Aorta (tissue), 5 donors: ENCODE results near the gene RPTOR. TPM values are rescaled to one million over a fixed set of nuclear protein-coding genes. Genes with fewer than 3 reads are reported as not detected.

Source experiments
- ATAC-seq: fragments of 200-7000 bp; cut with Tn5 transposase; one replicate; pipeline ENCODE4 v1.9.1; 2022; ENCODE audit warnings: moderate library complexity; ENCODE audit not compliant: low FRiP score
- DNase-seq, 2 donors: peaks; one replicate each; pipeline ENCODE4 v3.0.0-alpha.2; 2020
- H3K27ac ChIP-seq, 2 donors: one replicate each; pipeline ENCODE4 v1.5.1; 2013; ENCODE audit warnings: low read length in 2 of 2, mild to moderate bottlenecking in 2 of 2, moderate library complexity in 2 of 2, control low read depth in 1 of 2, inconsistent platforms in 1 of 2, low read depth in 1 of 2
- H3K27me3 ChIP-seq, 2 donors: one replicate each; pipeline ENCODE4 v1.6.1; 2013; ENCODE audit warnings: control low read depth in 1 of 2, low read length in 1 of 2, mild to moderate bottlenecking in 1 of 2, moderate library complexity in 1 of 2; ENCODE audit not compliant: insufficient read depth in 2 of 2, control insufficient read depth in 1 of 2
- H3K36me3 ChIP-seq, 2 donors: one replicate each; pipeline ENCODE4 v1.6.1; 2013; ENCODE audit warnings: control low read depth in 1 of 2, low read length in 1 of 2, mild to moderate bottlenecking in 1 of 2; ENCODE audit not compliant: insufficient read depth in 2 of 2, control insufficient read depth in 1 of 2
- H3K4me1 ChIP-seq, 2 donors: one replicate each; pipeline ENCODE4 v1.6.1; 2013; ENCODE audit warnings: low read length in 2 of 2, control low read depth in 1 of 2, mild to moderate bottlenecking in 1 of 2, moderate library complexity in 1 of 2; ENCODE audit not compliant: insufficient read depth in 2 of 2, control insufficient read depth in 1 of 2
- H3K4me3 ChIP-seq, 2 donors: one replicate each; pipeline ENCODE4 v1.5.1; 2013; ENCODE audit warnings: low read length in 2 of 2, control low read depth in 1 of 2, mild to moderate bottlenecking in 1 of 2
- H3K9me3 ChIP-seq: one replicate; pipeline ENCODE4 v1.6.1; 2013; ENCODE audit warnings: mild to moderate bottlenecking, low read length; ENCODE audit not compliant: control insufficient read depth
- WGBS, 2 donors: extraction: QIAGEN DNeasy Blood & Tissue Kit; methylation state at CpG; one replicate each; pipeline ENCODE4 v1.1.7; 2013; 5-methylcytosine and 5-hydroxymethylcytosine counted together
- intact Hi-C, 2 donors: fragments of 100-400 bp; cut with DNase I; formaldehyde crosslinking; loops; one replicate each; pipeline versions ENCODE4 v1.14.2 to v1.15.0; 2022
- polyA plus RNA-seq, 2 donors: library from polyadenylated mRNA; stranded (reverse); fragments of 200-250 nt; gene quantifications; one replicate each; pipeline ENCODE4 v1.2.3, GENCODE V29; 2013
- total RNA-seq, 2 donors: library from RNA; stranded (reverse); fragmentation: NEBNext Ultra II Directional; extraction: Animal tissue kit (Norgen Biotek cat#: 25700); gene quantifications; one replicate each; pipeline ENCODE4 v1.2.1, GENCODE V29; 2021
- donor health status: healthy with polysubstance abuse.
- donor health status: Bipolar disorder and iron deficiency.
- donor health status: DM: no; HTN: no; CAD: no.
- donor health status: DM: no; HTN: no; CAD: no.
- donor health status: DM: yes; HTN: yes; CAD: no.

Gene RPTOR
- total and polyA plus RNA-seq, 4 donors = 2.1 to 31.4 (median 18.6) TPM

- no peaks in the 10 kb centered on the region for H3K9me3 ChIP-seq
- intact Hi-C loops = no loop called here
- no peak overlapping the region for H3K4me3 ChIP-seq
- H3K4me1 ChIP-seq = no peaks in the 10 kb centered on the region
- H3K27me3 ChIP-seq = no peaks in the 10 kb centered on the region
- 57 to 58% methylated on average over 5 of the region's 5 CpGs for WGBS, 2 donors
- no peaks in the 10 kb centered on the region for H3K36me3 ChIP-seq
- ATAC-seq = no peak
- DNase-seq = no peak
- no peak overlapping the region for H3K27ac ChIP-seq
These were observed 161.8 kb downstream of the RPTOR start for GRCh38 chr17:80706463-80706867.

GRCh38 chr17:80708480-80708879, 163.8 kb downstream of the RPTOR start:
- no peak overlapping the region for H3K27ac ChIP-seq
- no peak overlapping the region for H3K4me3 ChIP-seq
- H3K36me3 ChIP-seq = no peaks in the 10 kb centered on the region
- H3K27me3 ChIP-seq = no peaks in the 10 kb centered on the region
- DNase-seq (no peak), ATAC-seq (no peak)
- no peaks in the 10 kb centered on the region for H3K9me3 ChIP-seq
- intact Hi-C loops = no loop called here
- H3K4me1 ChIP-seq = no peaks in the 10 kb centered on the region
- 88 to 92% methylated on average over 6 of the region's 6 CpGs for WGBS, 2 donors

GRCh38 chr17:80709090-80709695, 164.6 kb downstream of the RPTOR start:
- WGBS, 2 donors = 91 to 92% methylated on average over 28 of the region's 28 CpGs
- intact Hi-C loops = no loop called here
- H3K36me3 ChIP-seq = no peaks in the 10 kb centered on the region
- no peak overlapping the region for H3K4me3 ChIP-seq
- H3K4me1 ChIP-seq = no peaks in the 10 kb centered on the region
- no peak for ATAC-seq
- DNase-seq = no peak
- H3K27me3 ChIP-seq = no peaks in the 10 kb centered on the region
- H3K9me3 ChIP-seq = no peaks in the 10 kb centered on the region
- H3K27ac ChIP-seq = no peak overlapping the region

- Histone ChIP-seq H3K4me1 (no peaks in the 10 kb centered on the region), H3K9me3 (no peaks in the 10 kb centered on the region), H3K4me3 (no peak overlapping the region), H3K27ac (no peak overlapping the region), H3K36me3 (no peaks in the 10 kb centered on the region), H3K27me3 (no peaks in the 10 kb centered on the region)
- DNase-seq = no peak
- WGBS, 2 donors = 89 to 91% methylated on average over 4 of the region's 4 CpGs
- intact Hi-C loops = no loop called here
- ATAC-seq = no peak
These were observed 166.2 kb downstream of the RPTOR start for GRCh38 chr17:80710714-80711302.

GRCh38 chr17:80712089-80712488, 167.5 kb downstream of the RPTOR start:
- no peaks in the 10 kb centered on the region for H3K27me3 ChIP-seq
- H3K36me3 ChIP-seq = no peaks in the 10 kb centered on the region
- no peak overlapping the region for H3K4me3 ChIP-seq
- intact Hi-C loops = no loop called here
- no peak overlapping the region for H3K27ac ChIP-seq
- DNase-seq (no peak), ATAC-seq (no peak)
- 95 to 96% methylated on average over 4 of the region's 4 CpGs for whole genome bisulfite sequencing, 2 donors
- no peaks in the 10 kb centered on the region for H3K4me1 ChIP-seq
- no peaks in the 10 kb centered on the region for H3K9me3 ChIP-seq

- WGBS, 2 donors = 91 to 93% methylated on average over 8 of the region's 8 CpGs
- no peaks in the 10 kb centered on the region for H3K36me3 ChIP-seq
- H3K4me1 ChIP-seq = no peaks in the 10 kb centered on the region
- intact Hi-C loops = no loop called here
- no peaks in the 10 kb centered on the region for H3K27me3 ChIP-seq
- no peak for DNase-seq
- no peak overlapping the region for H3K4me3 ChIP-seq
- H3K27ac ChIP-seq = no peak overlapping the region
- no peaks in the 10 kb centered on the region for H3K9me3 ChIP-seq
- no peak for ATAC-seq
These were observed 168.0 kb downstream of the RPTOR start for GRCh38 chr17:80712606-80713005.

DNA sequence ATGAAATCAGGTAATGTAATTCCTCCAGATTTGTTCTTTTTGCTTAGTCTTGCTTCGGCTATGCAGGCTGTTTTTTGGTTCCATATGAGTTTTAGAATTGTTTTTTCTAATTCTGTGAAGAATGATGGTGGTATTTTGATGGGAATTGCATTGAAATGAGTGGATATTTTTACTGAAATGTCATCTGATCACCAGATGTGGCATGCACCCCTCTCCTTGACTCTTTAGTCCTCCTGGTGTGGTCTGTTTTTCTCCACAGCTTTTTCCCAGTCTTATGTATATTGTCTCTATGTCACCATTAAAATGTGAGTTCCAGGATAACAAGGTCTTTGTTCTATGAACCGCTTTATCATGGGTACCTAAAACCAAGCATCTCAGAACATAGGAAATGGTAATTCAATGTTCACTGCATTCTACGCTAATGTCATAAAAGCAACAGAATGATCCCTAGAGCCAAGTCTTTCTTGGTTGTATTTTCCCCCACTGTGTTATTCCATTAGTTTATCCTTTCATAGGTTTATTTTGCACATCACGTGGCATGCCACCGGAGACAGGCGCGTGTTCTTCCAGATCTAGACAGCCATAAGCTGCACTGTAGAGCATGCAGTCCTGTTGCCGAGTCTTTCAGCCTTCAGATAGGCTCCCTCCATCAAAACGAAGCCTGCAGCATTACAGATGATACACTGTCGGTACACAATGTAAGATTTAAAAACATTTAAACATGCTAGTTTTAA, 172.5 kb downstream of the RPTOR start:
- Histone ChIP-seq H3K27me3 (no peaks in the 10 kb centered on the region), H3K27ac (no peak overlapping the region), H3K4me3 (no peak overlapping the region), H3K4me1 (no peaks in the 10 kb centered on the region), H3K9me3 (no peaks in the 10 kb centered on the region), H3K36me3 (no peaks in the 10 kb centered on the region)
- intact Hi-C loops = no loop called here
- ATAC-seq (no peak), DNase-seq (no peak)
- 96 to 97% methylated on average over 10 of the region's 10 CpGs for WGBS, 2 donors

GRCh38 chr17:80717720-80718083, 173.1 kb downstream of the RPTOR start:
- Histone ChIP-seq H3K27ac (no peak overlapping the region), H3K4me3 (no peak overlapping the region), H3K27me3 (no peaks in the 10 kb centered on the region), H3K9me3 (no peaks in the 10 kb centered on the region), H3K36me3 (no peaks in the 10 kb centered on the region), H3K4me1 (no peaks in the 10 kb centered on the region)
- no peak for DNase-seq
- no peak for ATAC-seq
- intact Hi-C loops = no loop called here
- 89 to 92% methylated on average over 7 of the region's 7 CpGs for WGBS, 2 donors

DNA sequence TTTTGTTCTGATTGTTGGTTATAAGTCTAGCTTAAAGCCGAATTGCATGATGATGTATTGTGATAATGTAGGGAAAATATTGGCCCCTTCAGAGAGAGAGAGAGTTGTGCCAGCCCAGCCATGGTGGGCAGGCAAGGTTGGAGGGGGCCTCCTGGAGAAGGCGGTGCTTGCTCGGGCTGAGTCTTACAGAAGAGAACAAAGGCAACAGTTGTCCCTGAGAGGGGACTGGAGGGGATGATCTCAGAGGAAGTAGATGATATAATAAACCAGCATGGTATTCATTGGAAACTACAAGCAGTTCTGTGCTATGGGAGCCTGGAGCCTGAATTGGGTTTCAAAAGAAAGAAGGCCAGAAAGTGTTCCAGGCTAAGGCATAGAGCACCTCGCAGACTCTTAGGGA, 173.8 kb downstream of the RPTOR start:
- 96 to 97% methylated on average over 4 of the region's 4 CpGs for WGBS, 2 donors
- Histone ChIP-seq H3K4me3 (no peak overlapping the region), H3K27me3 (no peaks in the 10 kb centered on the region), H3K36me3 (no peaks in the 10 kb centered on the region), H3K27ac (no peak overlapping the region), H3K4me1 (no peaks in the 10 kb centered on the region), H3K9me3 (no peaks in the 10 kb centered on the region)
- DNase-seq (no peak), ATAC-seq (no peak)
- intact Hi-C loops = no loop called here
